ENCODE results near the gene TNFRSF13B.
A peak's percentile ranks its signal among the peaks of the same experiment; 100 is the strongest.
"Not testable (repeated sequence)": the region's sequence is repeated elsewhere in the genome, so short reads cannot be mapped to it uniquely, and the experiment has no call there.

Gene TNFRSF13B

DNA sequence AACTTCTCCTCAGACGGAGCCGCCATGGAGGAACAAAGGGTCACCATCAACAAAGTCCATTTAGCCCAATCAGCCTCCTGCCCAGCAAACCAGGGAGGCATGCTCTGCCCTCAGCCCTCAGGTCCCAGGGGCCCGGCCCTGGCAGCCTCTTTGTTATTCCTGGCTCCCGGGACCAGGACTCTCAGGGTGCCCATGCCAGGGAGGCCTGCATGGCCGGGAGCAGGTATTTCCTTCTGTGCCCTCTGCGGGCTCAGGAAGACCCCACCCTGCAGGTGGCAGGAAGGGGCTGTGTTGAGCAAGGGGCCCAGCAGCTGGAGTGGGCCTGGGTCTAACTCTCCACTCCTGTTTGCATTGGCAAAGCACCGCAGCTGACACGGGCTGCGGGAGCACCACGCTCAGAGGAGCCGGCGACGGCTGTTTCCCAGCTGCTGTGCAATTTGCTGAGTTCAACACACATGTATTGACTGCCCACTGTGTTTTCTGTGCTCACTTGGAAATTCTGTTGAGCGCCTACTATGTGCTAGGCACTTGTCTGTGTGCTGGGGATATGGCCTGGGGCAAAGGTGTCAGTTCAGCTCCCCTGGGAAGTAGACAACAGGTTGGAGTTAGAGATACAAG is 33.2 kb upstream of the TNFRSF13B start:
- DNase-seq, result not testable (repeated sequence)

DNA sequence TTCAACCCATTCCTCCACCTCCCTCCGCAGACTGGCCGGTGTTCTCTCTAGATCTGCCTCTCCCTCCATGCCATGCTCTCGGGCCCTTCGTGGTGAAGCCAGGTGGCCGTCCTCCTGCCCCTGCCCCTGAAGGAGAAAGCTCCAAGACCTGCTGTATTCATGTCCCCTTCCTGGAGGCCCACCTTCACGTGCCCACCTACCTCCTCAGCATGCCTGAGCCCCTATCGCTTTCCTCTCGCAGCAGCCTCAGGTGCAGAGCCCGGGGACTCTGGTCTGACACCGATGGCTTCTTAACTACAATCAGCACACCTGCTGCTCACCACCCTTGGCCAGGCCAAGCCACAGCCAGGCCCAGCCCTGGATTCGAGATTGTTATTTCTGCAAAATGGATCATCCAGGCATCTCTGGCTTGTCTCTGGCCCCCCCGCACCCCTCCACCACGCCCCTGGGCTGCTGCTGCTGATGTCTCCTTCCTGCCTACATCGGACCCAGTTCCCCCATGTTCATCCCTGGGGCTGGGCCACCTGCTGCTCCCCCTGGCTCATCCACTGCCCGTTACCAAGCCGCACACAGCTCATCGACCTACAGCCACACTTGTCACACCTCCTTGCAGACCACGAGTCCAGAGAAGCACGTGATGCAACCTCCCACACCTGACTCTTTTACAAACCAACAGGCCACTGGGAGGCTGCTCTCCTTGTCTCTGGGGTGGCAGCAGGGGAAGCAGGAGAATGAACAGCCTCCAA is 32.5 kb upstream of the TNFRSF13B start:
- DNase-seq, result no peak

- not testable (repeated sequence) for DNase-seq
Observed at GRCh38 chr17:17002731-17003715, 31.1 kb upstream of the TNFRSF13B start.

GRCh38 chr17:17001874-17002520 is 30.1 kb upstream of the TNFRSF13B start:
- DNase-seq, result peak; percentile 84

DNA sequence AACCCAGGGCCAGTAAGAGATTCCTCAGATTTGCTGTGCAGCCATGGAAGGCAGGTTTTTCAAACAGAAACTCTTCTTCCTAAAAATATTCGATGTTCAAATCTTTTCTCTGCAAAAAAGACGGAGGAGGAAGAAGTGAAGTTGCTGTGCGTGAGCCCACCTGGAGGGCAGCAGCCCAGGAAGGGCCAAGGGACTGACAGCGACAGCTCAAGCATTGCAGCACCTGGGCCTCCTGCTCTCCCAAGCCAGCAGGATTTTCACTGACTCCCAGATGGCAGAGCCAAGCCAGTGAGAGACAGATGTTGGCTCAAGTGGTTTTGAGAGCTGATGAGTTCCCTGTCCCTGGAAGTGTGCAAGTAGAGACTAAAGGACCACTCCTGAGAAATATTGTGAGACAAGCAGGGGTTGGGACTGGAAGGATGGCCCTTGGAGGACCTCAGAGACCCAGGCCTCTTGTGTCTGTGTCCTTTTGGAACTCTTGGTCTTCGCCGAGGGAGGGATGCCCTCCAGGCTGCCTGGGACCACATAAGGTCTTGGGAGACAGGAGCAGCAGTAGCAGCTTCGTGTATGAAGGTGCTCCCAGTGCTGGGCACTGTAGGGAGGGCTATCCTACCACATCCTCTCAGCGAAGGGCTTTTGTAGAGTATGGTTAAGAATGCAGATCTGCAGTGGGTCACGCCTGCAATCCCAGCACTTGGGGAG is 29.3 kb upstream of the TNFRSF13B start:
- no peak for DNase-seq

DNA sequence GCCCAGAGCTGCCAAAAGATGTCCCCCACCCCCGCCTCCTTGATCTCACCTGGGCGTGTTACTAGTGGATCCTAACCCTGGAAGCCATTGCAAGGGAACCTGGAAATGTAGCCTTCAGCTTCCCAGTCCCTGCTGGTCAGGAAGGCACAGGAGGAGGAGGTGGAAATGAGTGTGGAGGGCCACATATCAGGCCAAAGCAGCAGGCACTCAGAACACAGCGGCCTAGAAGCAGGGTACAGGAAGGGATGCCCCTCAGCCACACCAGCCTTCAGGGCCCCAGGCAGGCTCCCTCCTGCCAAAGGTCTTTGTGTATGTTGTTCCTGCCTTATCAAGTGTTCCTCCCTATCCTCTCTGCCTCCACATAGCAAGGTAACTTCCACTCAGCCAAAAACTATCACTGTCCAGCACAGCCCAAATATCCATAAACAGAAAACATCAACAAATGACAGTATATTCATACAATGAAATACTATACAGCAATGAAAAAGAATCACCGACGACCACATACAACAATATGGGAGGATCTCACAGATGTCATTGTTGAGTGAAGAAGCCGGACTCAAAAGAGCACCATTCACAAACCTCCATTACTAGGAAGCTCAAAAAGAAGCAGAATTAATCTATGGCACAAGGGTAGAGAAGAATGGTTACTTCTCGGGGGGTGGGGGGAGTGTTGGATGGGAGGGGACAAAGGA is 28.2 kb upstream of the TNFRSF13B start:
- no peak for DNase-seq

DNA sequence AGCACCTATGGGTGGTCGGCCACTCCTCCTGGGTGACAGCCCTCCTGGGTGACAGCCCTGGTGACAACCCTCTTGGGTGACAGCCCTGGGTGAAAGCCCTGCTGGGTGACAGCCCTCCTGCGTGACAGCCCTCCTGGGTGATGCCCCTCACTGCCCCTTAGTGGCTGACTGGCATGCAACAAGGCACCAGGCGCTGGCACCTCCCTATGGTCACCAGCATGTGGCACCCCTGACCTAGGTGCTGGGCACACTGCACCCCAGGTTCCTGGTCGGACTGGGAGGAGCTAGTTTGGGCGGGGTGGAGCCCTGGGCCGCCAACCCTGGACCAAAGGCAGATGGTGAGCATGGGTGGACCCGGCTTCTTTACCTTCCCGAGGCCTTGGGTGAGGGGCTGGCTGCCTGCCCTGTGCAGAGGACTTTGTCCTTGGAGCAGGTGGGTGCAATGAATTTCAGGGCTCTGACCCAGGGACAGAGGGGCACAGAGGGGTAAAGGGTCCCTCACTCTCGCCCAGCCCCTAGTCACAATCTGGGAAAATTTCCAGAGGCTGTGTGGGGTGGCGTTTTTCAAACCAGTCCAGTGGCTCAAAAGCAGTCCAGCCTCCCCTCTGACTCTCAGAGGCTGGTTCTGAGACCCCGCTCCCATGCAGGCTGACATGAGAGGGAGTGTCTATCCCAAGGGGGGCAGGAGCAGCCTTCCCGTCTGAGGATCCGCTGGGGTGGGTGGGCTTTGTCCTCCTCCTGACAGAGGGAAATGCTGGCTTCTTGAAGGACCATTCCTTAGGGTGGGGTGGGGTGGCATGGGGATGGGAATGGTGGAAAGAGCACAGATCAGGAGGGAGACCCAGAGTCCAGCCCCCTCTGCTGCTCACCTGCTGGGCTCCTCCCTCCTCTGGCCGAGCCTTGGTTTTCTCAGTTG is 25.9 kb upstream of the TNFRSF13B start:
- no peak for DNase-seq

DNA sequence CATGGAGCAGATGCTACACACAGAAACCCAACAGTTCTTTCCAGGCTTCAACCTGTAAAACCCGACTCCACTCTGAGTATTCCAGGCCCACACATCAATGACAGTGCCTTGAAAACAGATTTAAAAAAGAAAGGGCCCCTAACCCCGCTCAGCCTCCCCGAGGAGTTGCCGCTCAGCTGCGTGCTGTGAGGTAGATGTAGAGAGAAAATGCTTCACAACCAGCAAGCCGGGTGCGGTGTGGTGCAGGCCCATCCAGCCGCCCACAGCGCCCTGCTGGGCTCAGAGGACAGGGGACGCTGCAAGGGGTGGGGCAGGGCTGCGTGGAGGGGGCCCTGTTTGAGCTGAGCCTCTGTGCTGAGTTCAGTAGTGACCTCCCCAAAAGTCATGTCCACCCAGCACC is 24.8 kb upstream of the TNFRSF13B start:
- DNase-seq, result not testable (repeated sequence)

- no peak for DNase-seq
Observed at GRCh38 chr17:16995930-16996329, 24.0 kb upstream of the TNFRSF13B start.

- no peak for DNase-seq
Observed at GRCh38 chr17:16994631-16995030, 22.7 kb upstream of the TNFRSF13B start.

DNA sequence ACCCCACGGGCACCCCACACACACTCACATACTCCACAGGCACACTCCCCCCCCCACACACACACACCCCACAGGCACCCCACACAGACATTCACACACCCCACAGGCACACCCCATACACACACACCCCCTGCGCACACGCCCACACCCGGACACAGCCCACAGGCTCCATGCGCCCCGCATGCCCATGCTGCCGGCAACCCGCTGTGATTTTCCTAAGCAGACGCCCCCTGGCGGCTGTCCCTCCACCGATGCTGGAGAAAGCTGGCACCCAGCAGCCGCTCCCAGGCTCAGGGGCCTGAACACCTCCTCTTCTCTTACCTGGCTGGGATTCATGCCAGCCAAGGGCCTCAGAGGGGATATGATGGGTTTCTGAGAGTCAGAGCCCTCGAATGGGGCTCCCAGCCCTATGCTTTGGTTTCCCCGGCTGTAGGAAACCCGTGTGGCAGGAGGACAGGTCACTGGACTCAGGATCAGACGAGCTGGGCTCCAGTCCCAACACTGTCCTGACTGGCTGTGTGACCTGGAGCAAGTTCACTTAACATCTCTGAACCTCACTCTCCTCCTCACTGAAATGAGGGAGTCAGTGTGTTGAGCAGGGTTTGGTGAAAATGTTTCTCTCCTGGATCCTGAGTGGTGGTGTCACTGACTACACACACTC is 19.6 kb upstream of the TNFRSF13B start:
- peak; percentile 84 for DNase-seq

- DNase-seq, result no peak
Observed at GRCh38 chr17:16989953-16990860, 18.3 kb upstream of the TNFRSF13B start.

GRCh38 chr17:16989230-16989952 is 17.5 kb upstream of the TNFRSF13B start:
- no peak for DNase-seq

GRCh38 chr17:16988749-16989229 is 16.9 kb upstream of the TNFRSF13B start:
- DNase-seq, result no peak

DNA sequence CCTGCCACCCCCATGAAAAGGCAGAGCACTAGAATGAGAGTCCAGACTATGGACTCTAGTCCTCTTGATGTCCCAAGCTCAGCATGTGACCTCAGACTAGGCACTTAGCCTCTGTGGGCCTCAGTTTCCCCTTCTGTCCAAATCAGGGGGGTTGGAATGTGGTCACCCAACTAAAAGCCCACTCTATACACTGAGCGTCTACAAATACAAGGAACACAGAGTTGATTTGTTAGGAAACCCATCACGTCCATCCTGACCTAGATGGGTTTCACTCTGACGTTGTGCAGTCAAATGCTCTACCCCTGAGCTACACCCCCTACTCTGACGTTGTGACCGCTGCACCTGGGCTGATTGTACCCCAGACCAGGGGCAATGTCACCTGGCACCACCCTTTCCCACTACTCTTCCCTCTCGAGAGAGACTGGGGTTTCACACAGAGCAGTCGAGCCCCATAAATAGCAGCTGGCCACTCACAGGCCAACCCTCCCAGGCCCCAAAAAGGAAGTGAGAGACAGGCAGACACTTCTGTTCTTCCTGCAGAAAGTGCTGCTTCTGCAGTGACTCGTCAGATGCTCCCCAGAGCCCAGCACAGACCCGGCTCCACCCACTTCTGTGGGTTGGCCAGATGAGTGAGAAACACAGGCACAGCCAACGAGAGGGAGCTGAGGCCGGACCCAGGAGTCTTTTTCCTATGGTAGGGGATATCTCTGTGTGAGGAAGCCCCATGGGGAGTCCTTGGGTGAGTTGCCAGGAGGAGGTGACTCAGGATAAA is 16.1 kb upstream of the TNFRSF13B start:
- peak; percentile 88 for DNase-seq

GRCh38 chr17:16987066-16987829 is 15.3 kb upstream of the TNFRSF13B start:
- no peak for DNase-seq

Data from femur (tissue), 1 donor.